ENCODE data around the gene SAAL1.

DNA sequence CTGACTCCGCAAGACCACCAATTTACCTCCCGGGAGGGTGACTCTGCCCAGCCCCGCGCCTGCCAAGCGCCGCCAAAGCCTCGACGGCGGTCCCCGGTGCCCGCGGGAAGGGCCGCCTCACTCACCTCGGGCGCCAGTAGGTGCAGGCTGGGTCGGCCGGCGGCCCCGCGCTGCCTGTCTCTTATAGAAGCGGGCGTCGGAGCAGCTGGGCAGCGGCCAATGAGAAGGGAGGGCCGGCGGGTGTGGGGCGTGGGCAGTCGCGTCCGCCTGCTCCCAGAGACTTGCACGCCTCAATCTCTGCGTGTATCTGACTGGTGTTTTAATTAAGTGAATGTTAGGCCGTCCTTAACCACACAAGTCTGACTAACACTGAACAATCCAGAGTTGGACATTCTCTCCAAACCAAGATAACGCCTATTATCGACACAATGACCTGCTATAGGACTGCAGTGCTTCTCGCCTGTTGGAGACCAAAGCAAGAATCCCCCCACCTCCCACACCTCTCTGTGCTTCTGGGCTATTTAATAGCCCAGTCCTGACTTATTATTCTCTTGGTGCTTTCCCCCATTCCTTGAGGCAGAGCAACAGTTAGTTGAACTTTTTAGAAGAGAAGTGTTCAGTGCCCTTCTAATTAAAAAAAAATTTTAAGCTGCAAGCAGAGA, 59.6 kb downstream of the SAAL1 start, which contains the start of gene TPH1:
- TF ChIP-seq POLR2A (IDR thresholded peaks at IDR 0.05) = no peak
- TF ChIP-seq, protein P1, sequence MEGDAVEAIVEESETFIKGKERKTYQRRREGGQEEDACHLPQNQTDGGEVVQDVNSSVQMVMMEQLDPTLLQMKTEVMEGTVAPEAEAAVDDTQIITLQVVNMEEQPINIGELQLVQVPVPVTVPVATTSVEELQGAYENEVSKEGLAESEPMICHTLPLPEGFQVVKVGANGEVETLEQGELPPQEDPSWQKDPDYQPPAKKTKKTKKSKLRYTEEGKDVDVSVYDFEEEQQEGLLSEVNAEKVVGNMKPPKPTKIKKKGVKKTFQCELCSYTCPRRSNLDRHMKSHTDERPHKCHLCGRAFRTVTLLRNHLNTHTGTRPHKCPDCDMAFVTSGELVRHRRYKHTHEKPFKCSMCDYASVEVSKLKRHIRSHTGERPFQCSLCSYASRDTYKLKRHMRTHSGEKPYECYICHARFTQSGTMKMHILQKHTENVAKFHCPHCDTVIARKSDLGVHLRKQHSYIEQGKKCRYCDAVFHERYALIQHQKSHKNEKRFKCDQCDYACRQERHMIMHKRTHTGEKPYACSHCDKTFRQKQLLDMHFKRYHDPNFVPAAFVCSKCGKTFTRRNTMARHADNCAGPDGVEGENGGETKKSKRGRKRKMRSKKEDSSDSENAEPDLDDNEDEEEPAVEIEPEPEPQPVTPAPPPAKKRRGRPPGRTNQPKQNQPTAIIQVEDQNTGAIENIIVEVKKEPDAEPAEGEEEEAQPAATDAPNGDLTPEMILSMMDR (IDR thresholded peaks at IDR 0.05) = no peak

Measured in body of pancreas (tissue), 4 donors.